Body of pancreas (tissue), 4 donors: ENCODE data around the gene PTGIR. TPM values are rescaled to one million over a fixed set of nuclear protein-coding genes. Genes with fewer than 3 reads are reported as not detected.

Experiments
- ATAC-seq: fragments of 150-250 bp; one replicate; pipeline ENCODE4 v1.9.1; 2016
- DNase-seq, 4 donors: peaks; one replicate each; pipeline ENCODE4 v3.0.0-alpha.2; 2019
- H3K27ac ChIP-seq, 4 donors: fragments of 200-600 bp; sonication (generic); 1 replicate in 3 of 4; 2 replicates in 1 of 4; pipeline versions ENCODE4 v1.5.1 to v1.6.1; 2016 to 2019; ENCODE audit warnings: mild to moderate bottlenecking in 1 of 4, mixed read lengths in 1 of 4, moderate library complexity in 1 of 4
- H3K27me3 ChIP-seq, 2 donors: fragments of 200-600 bp; sonication (generic); one replicate each; pipeline ENCODE4 v1.6.0; 2016; ENCODE audit warnings: mild to moderate bottlenecking in 1 of 2
- H3K36me3 ChIP-seq, 2 donors: fragments of 200-600 bp; sonication (generic); replicated peaks in 1 of 2; 2 replicates each; pipeline ENCODE4 v1.5.1; 2016; ENCODE audit warnings: low read depth in 2 of 2; ENCODE audit not compliant: insufficient read depth in 1 of 2
- H3K4me1 ChIP-seq: fragments of 200-600 bp; sonication (generic); one replicate; pipeline ENCODE4 v1.6.0; 2016
- H3K4me3 ChIP-seq, 2 donors: fragments of 200-600 bp; sonication (generic); 1 replicate in 1 of 2; 2 replicates in 1 of 2; pipeline ENCODE4 v1.5.1; 2016 to 2019
- H3K9me3 ChIP-seq, 3 donors: fragments of 200-600 bp; sonication (generic); 1 replicate in 2 of 3; 2 replicates in 1 of 3; pipeline ENCODE4 v1.5.1; 2016
- CTCF ChIP-seq, 7 experiments: fragments of 450-650 bp in 4 of 7; fragments of 200-600 bp in 3 of 7; sonication (generic) in 3 of 7; IDR thresholded peaks; one replicate each; pipeline ENCODE4 v1.5.1; 2016 to 2019; ENCODE audit warnings: antibody characterized with exemption in 7 of 7
- POLR2A ChIP-seq, 3 donors: fragments of 450-650 bp; IDR thresholded peaks; one replicate each; pipeline ENCODE4 v1.6.1; 2016; ENCODE audit warnings: antibody characterized with exemption in 3 of 3, mild to moderate bottlenecking in 2 of 3
- WGBS, 2 donors: methylation state at CpG; one replicate each; pipeline ENCODE4 v1.1.5; 2017; 5-methylcytosine and 5-hydroxymethylcytosine counted together
- intact Hi-C: fragments of 100-400 bp; cut with DNase I; formaldehyde crosslinking; loops from one replicate; pipeline ENCODE4 v1.15.1; 2023
- total RNA-seq, 2 donors: library from RNA; depleted of rRNA; stranded (reverse); fragments of >200 nt; gene quantifications; one replicate each; pipeline ENCODE4 v1.1.0, GENCODE V29; 2016

PTGIR gene
- total RNA-seq, 2 donors from 2014 or later: 5.3 to 9.6 TPM

- intact Hi-C loops: no loop called here
- H3K4me3 ChIP-seq: no peak overlapping the region
- H3K9me3 ChIP-seq: no peaks in the 10 kb centered on the region
- no peaks in the 10 kb centered on the region for H3K36me3 ChIP-seq
- H3K4me1 ChIP-seq: peaks cover 38% of the 10 kb centered on the region
- no peak overlapping the region for H3K27ac ChIP-seq
- H3K27me3 ChIP-seq: no peaks in the 10 kb centered on the region
- TF ChIP-seq CTCF (IDR thresholded peaks at IDR 0.05): no peak
- no peak for TF ChIP-seq POLR2A (IDR thresholded peaks at IDR 0.05)
- no peak for DNase-seq
- 4 to 7% methylated on average over 21 to 23 of the region's 23 CpGs for WGBS, 2 donors
- no peak for ATAC-seq
These were observed 9.8 kb upstream of the PTGIR start for GRCh38 chr19:46634656-46635218.

- intact Hi-C loops: no loop called here
- no peak for TF ChIP-seq CTCF (IDR thresholded peaks at IDR 0.05)
- peak in 2 of 3 donors; percentile 20 to 30 for TF ChIP-seq POLR2A (IDR thresholded peaks at IDR 0.05)
- H3K27ac ChIP-seq: no peak overlapping the region
- H3K4me1 ChIP-seq: peaks cover 34% of the 10 kb centered on the region
- ATAC-seq (peak; percentile 83), DNase-seq (peak; percentile 86 to 95 (median 90))
- no peaks in the 10 kb centered on the region for H3K9me3 ChIP-seq
- WGBS, 2 donors: 4 to 9% methylated on average over 31 to 33 of the region's 38 CpGs
- H3K36me3 ChIP-seq: no peaks in the 10 kb centered on the region
- no peaks in the 10 kb centered on the region for H3K27me3 ChIP-seq
- no peak overlapping the region for H3K4me3 ChIP-seq
These were observed 9.3 kb upstream of the PTGIR start for GRCh38 chr19:46634045-46634655.

- DNase-seq (no peak), ATAC-seq (no peak)
- no peaks in the 10 kb centered on the region for H3K36me3 ChIP-seq
- peaks cover 24% of the 10 kb centered on the region for H3K4me1 ChIP-seq
- TF ChIP-seq POLR2A (IDR thresholded peaks at IDR 0.05) (no peak), CTCF (IDR thresholded peaks at IDR 0.05) (no peak)
- 68 to 70% methylated on average over 3 of the region's 3 CpGs for WGBS, 2 donors
- intact Hi-C loops: no loop called here
- no peak overlapping the region for H3K4me3 ChIP-seq
- H3K27me3 ChIP-seq: no peaks in the 10 kb centered on the region
- H3K27ac ChIP-seq: no peak overlapping the region
- no peaks in the 10 kb centered on the region for H3K9me3 ChIP-seq
These were observed 8.2 kb upstream of the PTGIR start for GRCh38 chr19:46633130-46633529.

GRCh38 chr19:46631481-46631880, 6.6 kb upstream of the PTGIR start:
- WGBS, 2 donors: 62 to 80% methylated on average over 5 to 6 of the region's 6 CpGs
- TF ChIP-seq CTCF (IDR thresholded peaks at IDR 0.05) (no peak), POLR2A (IDR thresholded peaks at IDR 0.05) (no peak)
- ATAC-seq (no peak), DNase-seq (no peak)
- H3K4me1 ChIP-seq: peaks cover 24% of the 10 kb centered on the region
- no peak overlapping the region for H3K27ac ChIP-seq
- no peak overlapping the region for H3K4me3 ChIP-seq
- H3K27me3 ChIP-seq: no peaks in the 10 kb centered on the region
- intact Hi-C loops: no loop called here
- H3K36me3 ChIP-seq: no peaks in the 10 kb centered on the region
- H3K9me3 ChIP-seq: no peaks in the 10 kb centered on the region
